ENCODE data around the gene NETO2.
"Not testable (repeated sequence)": the region's sequence is repeated elsewhere in the genome, so short reads cannot be mapped to it uniquely, and the experiment has no call there.

Gene NETO2

DNA sequence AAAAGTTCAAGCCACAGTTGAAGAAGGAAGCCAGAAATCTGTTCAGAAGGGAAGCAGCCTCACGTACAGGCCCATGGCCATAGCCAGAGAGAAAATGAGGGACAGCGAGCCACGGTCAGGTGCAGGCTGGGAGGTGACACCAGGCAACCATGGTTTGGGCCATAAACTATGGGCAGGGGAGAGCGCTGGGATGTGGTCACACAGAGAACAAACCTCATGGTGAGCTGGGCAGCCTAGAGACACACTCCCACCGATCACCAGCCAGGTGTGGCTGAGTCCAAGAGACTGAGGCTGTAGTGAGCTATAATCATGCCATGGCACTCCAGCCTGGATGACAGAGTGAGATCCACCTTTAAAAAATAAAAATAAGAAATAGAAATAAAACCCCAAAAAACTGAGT, 76.5 kb downstream of the NETO2 start:
- no peak for DNase-seq (ENCODE audit: low read depth in 4 of 4, low spot score in 1 of 4)

- no peak for DNase-seq (ENCODE audit: low read depth in 4 of 4, low spot score in 1 of 4)
Measured at GRCh38 chr16:47065766-47066688, 77.7 kb downstream of the NETO2 start.

DNA sequence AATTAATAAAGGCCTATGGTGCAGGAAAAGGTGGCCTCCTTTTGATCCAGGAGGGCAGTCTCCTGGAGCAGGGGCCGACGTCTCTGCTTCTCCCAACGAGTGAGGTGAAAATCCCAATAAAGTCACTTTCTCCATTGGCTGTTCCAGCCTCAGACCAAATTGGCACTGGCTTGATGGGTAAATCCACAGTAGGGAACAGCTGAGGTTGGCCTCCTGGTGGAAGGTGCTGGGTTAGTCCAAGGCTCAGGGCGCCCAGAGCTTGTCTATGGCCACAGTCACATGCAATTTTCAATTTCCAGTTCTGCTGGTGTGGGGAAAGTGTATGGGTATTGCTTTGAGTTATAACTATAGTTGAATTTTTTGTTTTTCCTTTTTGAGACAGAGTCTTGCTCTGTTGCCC, 79.0 kb downstream of the NETO2 start:
- no peak for DNase-seq (ENCODE audit: low read depth in 4 of 4, low spot score in 1 of 4)

- no peak for DNase-seq (ENCODE audit: low read depth in 4 of 4, low spot score in 1 of 4)
Measured at GRCh38 chr16:47063011-47063724, 80.6 kb downstream of the NETO2 start.

DNA sequence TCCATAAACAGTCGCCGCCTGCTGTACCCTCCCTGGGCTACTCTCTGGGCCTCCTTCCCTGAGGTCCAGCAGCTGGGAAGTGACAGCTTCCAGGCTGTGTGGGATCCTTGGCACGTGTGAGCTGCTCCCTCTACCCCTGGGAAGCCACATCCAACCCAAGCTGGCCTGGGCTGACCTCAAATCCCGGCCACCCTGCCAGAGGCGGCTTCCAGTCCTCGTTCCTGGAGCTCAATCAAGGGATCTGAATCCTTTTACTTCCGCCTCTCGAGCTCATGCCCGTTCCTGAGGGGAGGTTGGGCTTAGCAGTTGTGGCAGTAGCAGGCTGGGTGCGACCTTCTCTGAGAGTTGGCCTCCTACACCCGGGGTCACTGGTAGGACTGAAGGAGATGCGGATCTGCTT, 82.5 kb downstream of the NETO2 start:
- DNase-seq (ENCODE audit: low read depth in 4 of 4, low spot score in 1 of 4), result no peak

DNA sequence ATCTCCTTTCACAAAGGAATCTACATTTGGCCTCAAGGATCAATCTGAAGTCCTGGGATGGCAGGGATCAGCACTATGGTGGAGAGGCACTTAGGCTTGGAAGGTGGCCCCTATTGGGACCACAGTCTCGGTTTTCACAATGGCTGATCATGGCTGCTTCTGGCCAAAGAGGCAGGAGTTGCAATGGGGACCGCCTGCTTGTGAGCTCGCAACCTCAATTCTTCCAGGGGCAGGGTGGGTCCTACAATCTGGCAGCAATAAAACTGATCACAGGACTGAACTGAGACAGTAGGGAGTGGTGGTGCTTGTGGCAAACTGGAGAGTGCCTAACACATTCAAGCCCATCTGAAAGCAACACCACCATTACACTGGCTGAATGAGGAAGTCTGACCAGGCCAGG, 83.1 kb downstream of the NETO2 start:
- DNase-seq (ENCODE audit: low read depth in 4 of 4, low spot score in 1 of 4), result no peak

DNA sequence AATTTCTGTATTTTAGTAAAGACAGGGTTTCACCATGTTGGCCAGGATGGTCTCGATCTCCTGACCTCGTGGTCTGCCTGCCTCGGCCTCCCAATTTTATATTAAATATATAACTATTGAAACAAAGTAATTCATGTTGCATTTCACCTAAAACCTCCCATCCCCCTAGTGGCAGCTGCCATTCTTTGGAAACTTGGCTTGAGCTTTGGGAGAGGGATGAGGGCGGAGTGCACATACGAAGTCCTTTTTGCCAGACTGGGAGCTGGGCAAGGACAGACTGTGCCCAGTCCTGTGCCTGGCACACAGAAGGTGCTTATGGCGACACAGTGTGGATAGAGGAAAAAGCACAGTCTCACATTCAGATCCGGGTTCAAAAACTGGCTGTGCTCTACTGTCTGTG, 83.8 kb downstream of the NETO2 start:
- no peak for DNase-seq (ENCODE audit: low read depth in 4 of 4, low spot score in 1 of 4)

GRCh38 chr16:47059130-47059529, 84.6 kb downstream of the NETO2 start:
- not testable (repeated sequence) for DNase-seq (ENCODE audit: low read depth in 4 of 4, low spot score in 1 of 4)

DNA sequence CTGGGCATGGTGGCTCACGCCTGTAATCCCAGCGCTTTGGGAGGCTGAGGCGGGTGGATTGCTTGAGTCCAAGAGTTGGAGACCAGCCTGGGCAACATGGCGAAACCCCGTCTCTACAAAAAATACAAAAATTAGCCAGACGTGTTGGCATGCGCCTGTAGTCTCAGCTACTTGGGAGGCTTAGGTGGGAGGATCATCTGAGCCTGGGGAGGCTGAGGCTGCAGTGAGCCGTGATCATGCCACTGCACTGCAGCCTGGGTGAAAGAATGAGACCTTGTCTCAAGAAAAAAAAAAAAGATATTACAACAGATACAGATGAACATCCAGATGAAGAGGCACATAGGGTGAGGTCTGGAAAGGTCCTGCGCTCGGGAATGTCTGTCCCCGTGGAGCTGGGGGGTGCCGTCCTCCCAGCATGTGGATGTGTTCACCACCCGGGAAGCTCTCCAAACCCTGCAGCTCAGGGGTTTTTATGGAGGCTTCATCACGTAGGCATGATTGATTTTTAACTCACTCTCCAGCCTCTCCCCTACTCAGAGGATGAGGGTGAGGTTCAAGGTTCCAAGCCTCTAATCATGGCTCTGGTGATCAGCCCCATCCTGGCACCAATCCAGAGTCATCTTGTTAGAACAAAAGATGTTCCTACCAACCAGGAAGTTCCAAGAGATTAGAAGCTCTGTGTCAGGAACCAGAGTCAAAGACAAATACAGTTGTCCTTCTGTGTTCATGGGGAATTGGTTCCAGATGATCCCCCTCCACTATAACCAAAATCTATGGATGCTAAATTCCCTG, 85.3 kb downstream of the NETO2 start:
- no peak for DNase-seq (ENCODE audit: low read depth in 4 of 4, low spot score in 1 of 4)

GRCh38 chr16:47057630-47057993, 86.1 kb downstream of the NETO2 start:
- DNase-seq (ENCODE audit: low read depth in 4 of 4, low spot score in 1 of 4), result no peak

DNA sequence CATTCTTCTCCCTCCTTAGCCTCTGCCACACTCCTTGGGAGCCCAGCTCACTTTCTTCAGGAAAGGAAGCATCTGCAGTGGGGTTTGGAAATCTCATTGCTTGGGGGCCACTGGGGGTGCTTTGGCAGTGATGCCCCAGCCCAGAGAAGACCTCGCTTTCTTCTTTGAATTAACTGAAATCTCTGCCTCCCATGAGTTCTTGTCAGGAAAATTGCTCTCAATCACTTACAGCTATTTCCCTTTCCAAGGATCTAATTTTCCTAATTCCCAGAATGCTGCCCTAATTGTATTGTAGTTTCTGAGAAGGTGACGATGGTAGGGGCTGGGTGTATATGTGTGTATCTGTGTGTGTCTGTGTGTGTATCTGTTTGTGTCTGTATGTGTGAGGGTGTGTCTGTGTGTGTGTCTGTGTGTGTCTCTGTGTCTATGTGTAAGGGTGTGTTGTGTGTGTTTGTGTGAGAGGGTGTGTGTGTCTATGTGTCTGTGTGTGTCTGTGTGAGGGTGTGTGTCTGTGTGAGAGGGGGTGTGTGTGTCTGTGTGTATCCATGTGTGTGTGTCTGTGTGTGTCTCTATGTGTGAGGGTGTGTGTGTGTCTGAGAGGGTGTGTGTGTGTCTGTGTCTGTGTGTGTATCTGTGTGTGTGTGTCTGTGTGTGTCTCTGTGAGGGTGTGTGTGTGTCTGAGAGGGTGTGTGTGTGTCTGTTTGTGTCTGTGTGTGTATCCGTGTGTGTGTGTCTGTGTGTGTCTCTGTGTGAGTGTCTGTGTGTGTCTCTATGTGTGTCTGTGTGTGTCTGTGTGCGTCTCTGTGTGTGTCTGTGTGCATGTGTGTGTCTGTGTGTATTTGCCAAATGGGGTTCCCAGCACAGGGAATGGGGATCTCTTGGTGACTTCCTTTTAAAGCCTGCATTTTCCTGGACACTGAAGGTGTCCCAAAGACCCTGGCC, 86.8 kb downstream of the NETO2 start:
- no peak for DNase-seq (ENCODE audit: low read depth in 4 of 4, low spot score in 1 of 4)

GRCh38 chr16:47056061-47056460, 87.7 kb downstream of the NETO2 start:
- DNase-seq (ENCODE audit: low read depth in 4 of 4, low spot score in 1 of 4), result not testable (repeated sequence)

DNA sequence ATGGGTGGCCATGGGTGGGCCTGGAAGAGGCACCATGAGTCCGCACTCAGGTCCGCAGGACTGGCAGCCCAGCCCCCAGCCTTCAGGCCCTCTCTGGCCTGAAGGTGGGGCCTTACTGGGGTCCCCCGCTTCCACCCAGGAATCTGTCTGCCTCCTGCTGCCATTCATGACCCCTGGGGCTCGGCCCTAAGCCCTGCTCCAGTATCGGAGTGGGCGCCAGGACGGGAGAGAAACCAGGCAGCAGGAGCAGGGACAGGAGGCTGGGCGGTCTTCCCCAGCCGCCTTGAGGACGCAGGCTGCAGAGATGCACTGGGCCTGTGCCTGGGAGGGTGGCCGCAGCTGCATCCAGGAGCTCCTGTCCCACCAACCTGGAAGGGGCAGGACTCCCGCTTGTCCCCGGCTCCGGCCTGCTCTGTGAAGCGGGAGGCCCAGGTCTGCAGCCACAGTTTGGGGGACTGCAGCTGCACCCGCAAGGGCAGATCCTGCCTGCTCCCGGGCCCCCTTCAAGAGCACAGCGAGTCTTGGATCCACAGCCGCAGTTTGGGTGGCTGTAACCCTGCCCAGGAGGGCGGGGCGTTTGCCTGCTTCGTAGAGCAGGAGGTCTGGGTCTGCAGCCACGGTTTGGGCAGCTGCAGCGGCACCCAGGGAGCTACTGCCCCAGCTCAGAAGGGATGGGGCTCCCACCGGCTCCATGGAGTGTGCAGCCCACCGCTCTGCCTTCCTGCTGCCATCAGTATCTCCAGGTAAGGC, 88.4 kb downstream of the NETO2 start:
- DNase-seq (ENCODE audit: low read depth in 4 of 4, low spot score in 1 of 4), result no peak

GRCh38 chr16:47054306-47054705, 89.4 kb downstream of the NETO2 start:
- DNase-seq (ENCODE audit: low read depth in 4 of 4, low spot score in 1 of 4), result no peak

DNA sequence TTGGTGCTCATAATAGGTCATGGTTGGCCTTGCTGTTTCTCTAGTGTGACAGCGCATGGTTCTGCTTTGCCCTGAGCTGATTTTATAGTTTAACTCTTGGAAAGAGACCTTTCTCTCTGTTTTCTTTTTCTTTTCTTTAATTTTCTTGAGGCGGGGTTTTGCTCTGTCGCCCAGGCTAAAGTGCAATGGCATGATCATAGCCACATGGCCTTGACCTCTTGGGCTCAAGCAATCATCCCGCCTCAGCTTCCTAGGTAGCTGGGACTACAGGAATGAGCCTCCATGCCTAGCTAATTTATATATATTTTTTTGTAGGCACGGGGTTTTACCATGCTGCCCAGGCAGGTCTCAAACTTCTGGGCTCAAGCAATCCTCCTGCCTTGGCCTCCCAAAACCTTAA, 89.8 kb downstream of the NETO2 start:
- no peak for DNase-seq (ENCODE audit: low read depth in 4 of 4, low spot score in 1 of 4)

DNA sequence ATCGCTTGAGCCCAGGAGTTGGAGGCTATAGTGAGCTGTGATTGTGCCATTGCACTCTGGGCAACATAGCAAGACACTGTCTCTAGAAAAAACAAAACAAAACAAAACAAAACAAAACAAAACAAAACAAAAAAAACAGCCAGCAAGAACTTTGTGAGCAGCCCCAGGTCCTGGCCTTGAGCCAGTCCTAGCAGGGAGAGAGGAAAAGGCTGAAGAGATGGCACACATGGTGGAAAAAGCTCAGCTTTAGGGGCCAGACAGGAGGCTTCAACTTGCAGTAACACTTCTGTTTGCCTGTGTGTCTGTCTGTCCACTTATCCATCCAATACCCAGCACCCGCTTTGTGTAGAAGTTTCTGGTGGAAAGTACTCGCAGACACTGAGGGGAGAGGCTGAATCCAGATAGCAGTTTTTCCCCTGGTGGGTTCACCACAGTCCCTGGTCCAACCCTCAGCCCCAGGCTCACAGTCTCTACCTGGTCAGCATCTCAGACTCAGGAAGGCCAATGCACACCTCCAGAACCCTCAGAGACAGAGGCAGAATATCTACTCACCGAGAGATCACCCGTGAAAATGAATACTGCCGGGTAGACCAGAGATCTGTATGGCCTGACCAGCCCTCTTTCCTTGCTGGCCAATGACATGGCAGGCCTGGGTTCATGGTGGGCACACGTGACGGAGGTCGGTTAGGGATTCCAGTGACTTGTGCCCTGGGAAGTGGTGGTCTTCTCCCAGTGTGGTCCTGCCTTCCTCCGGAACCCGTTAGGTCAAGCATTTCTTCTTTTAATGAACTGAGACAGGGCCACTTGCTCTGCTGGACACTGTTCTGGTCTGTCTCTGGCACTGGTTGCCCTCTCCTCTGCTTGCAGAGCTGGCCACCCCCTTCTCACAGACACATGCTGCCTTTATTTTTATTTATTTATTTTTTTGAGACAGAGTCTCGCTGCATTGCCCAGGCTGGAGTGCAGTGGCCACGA, 90.8 kb downstream of the NETO2 start:
- no peak for DNase-seq (ENCODE audit: low read depth in 4 of 4, low spot score in 1 of 4)

GRCh38 chr16:47051031-47051430, 92.7 kb downstream of the NETO2 start:
- no peak for DNase-seq (ENCODE audit: low read depth in 4 of 4, low spot score in 1 of 4)

DNA sequence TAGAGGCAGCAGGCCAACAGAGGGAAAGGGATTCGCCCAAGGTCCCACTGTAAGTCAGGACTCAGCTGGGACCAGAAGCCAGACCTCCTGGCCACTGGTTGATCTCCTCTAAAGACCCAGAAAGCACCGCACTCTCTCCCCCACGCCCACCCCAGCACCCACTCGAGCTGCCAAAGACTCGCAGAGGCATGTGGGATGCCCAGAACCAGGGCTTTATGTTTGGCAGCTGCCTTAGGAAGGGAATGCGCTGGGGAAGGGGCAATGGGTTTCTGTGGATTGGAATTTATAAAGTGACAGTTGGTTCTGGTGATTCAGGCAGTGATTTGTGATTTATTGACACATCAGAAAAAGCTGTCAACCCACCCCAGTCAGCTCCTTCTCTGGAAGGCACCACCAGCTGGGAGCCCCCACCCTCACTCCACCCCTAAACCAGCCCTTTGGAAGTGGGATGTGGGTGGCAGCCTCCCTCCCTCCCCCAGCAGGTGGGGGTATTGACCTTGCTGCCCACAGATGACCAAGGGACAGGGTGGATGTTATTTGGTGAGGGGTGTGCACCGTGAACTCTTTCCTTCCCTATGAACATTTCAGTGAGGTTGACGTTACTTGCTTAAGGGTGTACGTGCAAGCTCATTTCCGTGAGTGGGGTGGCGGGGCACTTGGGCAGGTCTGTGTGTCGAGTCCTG, 93.7 kb downstream of the NETO2 start:
- no peak for DNase-seq (ENCODE audit: low read depth in 4 of 4, low spot score in 1 of 4)

All from stimulated activated CD4-positive, alpha-beta T cell treated with anti-CD3 and anti-CD28 coated beads, Interleukin-1b, Interleukin-23, amount 100 ng/mL, for 24 hours (primary cell).